H1 (cell line): ENCODE measurements around the gene RPGR. TPM values are rescaled to one million over a fixed set of nuclear protein-coding genes. Genes with fewer than 3 reads are reported as not detected.

Experiments
- CTCF ChIA-PET: fragments of 300-600 bp; sonication (Branson Sonifier 250); formaldehyde crosslinking; loops from one replicate; lab custom pipeline; 2021; ENCODE audit not compliant: partially characterized antibody; lab: Charles Lee
- POLR2A ChIA-PET: fragments of 300-600 bp; sonication (Branson Sonifier 250); formaldehyde crosslinking; loops from one replicate; lab custom pipeline; 2021; ENCODE audit warnings: inconsistent platforms; ENCODE audit not compliant: partially characterized antibody; lab: Charles Lee
- DNase-seq, 2 experiments: peaks; one replicate each; pipeline versions ENCODE4 v3.0.0 to v3.0.0-alpha.2; 2010 to 2022; ENCODE audit warnings: low spot score in 2 of 2, low read depth in 1 of 2, mixed read lengths in 1 of 2
- FAIRE-seq: peaks from 2 replicates; lab custom pipeline; 2011; peaks lifted over from hg19 to GRCh38; lab: Jason Lieb, UNC
- H2AFZ ChIP-seq: 2 replicates; pipeline ENCODE4 v1.8.1; 2012; ENCODE audit warnings: low read length, inconsistent platforms
- H2AK5ac ChIP-seq: 2 replicates; pipeline ENCODE4 v1.6.1; 2013; ENCODE audit warnings: low read depth, low read length
- H2BK120ac ChIP-seq: replicated peaks from 2 replicates; pipeline ENCODE3; 2013; ENCODE audit warnings: low read depth, low read length, inconsistent platforms
- H2BK12ac ChIP-seq: 2 replicates; pipeline ENCODE4 v1.6.1; 2013; ENCODE audit warnings: low read depth, low read length
- H2BK15ac ChIP-seq: 2 replicates; pipeline ENCODE4 v1.6.1; 2013; ENCODE audit warnings: low read length
- H2BK20ac ChIP-seq: 2 replicates; pipeline ENCODE4 v1.6.1; 2013; ENCODE audit warnings: low read length
- H2BK5ac ChIP-seq: 2 replicates; pipeline ENCODE4 v1.6.1; 2013; ENCODE audit warnings: low read depth, low read length
- H3K14ac ChIP-seq: 2 replicates; pipeline ENCODE4 v1.6.1; 2013; ENCODE audit warnings: inconsistent platforms; ENCODE audit not compliant: insufficient read length
- H3K18ac ChIP-seq: 2 replicates; pipeline ENCODE4 v1.6.1; 2013; ENCODE audit warnings: low read length; ENCODE audit errors: extremely low read depth
- H3K23ac ChIP-seq: 2 replicates; pipeline ENCODE4 v1.6.1; 2013; ENCODE audit warnings: inconsistent platforms; ENCODE audit not compliant: insufficient read length
- H3K23me2 ChIP-seq: 2 replicates; pipeline ENCODE4 v1.6.1; 2013; ENCODE audit warnings: low read depth, low read length
- H3K27ac ChIP-seq: 2 replicates; pipeline ENCODE4 v1.6.1; 2011; ENCODE audit warnings: low read depth, low read length, inconsistent platforms
- H3K27me3 ChIP-seq, 4 experiments: replicated peaks in 1 of 4; 1 replicate in 1 of 4; 2 replicates in 3 of 4; pipeline versions ENCODE4 v1.6.1 to v1.8.1; 2011 to 2013; ENCODE audit warnings: low read length in 3 of 4, mild to moderate bottlenecking in 3 of 4, inconsistent platforms in 2 of 4, mixed read lengths in 2 of 4, moderate library complexity in 1 of 4; ENCODE audit not compliant: control insufficient read depth in 3 of 4, insufficient read depth in 3 of 4; ENCODE audit errors: extremely low read depth in 1 of 4
- H3K36me3 ChIP-seq, 4 experiments: 2 replicates each; pipeline versions ENCODE4 v1.6.1 to v1.8.1; 2011 to 2013; ENCODE audit warnings: mild to moderate bottlenecking in 4 of 4, low read length in 3 of 4, moderate library complexity in 2 of 4, control low read depth in 1 of 4, inconsistent platforms in 1 of 4; ENCODE audit not compliant: insufficient read depth in 4 of 4, control insufficient read depth in 2 of 4
- H3K4ac ChIP-seq: replicated peaks from 2 replicates; pipeline ENCODE3; 2013; ENCODE audit warnings: low read length, low read depth, mixed read lengths, inconsistent platforms; ENCODE audit not compliant: insufficient read length
- H3K4me1 ChIP-seq, 4 experiments: replicated peaks in 1 of 4; 1 replicate in 1 of 4; 2 replicates in 3 of 4; pipeline versions ENCODE4 v1.6.1 to v1.8.1; 2011 to 2013; ENCODE audit warnings: low read length in 3 of 4, inconsistent platforms in 2 of 4, mixed read lengths in 1 of 4; ENCODE audit not compliant: insufficient read depth in 4 of 4, control insufficient read depth in 3 of 4
- H3K4me2 ChIP-seq, 2 experiments: 2 replicates each; pipeline versions ENCODE4 v1.6.1 to v1.8.1; 2011 to 2013; ENCODE audit warnings: low read depth in 2 of 2, low read length in 2 of 2, control low read depth in 1 of 2, inconsistent platforms in 1 of 2, mild to moderate bottlenecking in 1 of 2; ENCODE audit not compliant: insufficient read depth in 1 of 2
- H3K4me3 ChIP-seq, 4 experiments: fragments of 200-600, 300-600 bp in 1 of 4; sonication (generic), shearing (Covaris generic), sonication (Bioruptor Twin) in 1 of 4; 2 replicates each; pipeline versions ENCODE4 v1.5.1 to v1.8.1; 2011 to 2016; ENCODE audit warnings: low read length in 4 of 4, low read depth in 3 of 4, control low read depth in 2 of 4, inconsistent platforms in 2 of 4, mild to moderate bottlenecking in 2 of 4, mixed read lengths in 1 of 4, moderate library complexity in 1 of 4; ENCODE audit not compliant: insufficient read depth in 2 of 4; ENCODE audit errors: extremely low read depth in 1 of 4
- H3K56ac ChIP-seq: replicated peaks from 2 replicates; pipeline ENCODE3; 2013; ENCODE audit warnings: low read depth, mild to moderate bottlenecking, mixed read lengths, low read length, inconsistent platforms; ENCODE audit not compliant: insufficient read length
- H3K79me1 ChIP-seq: 2 replicates; pipeline ENCODE4 v1.6.1; 2013; ENCODE audit warnings: low read depth, low read length, control low read depth
- H3K79me2 ChIP-seq, 2 experiments: 2 replicates each; pipeline versions ENCODE4 v1.6.1 to v1.8.1; 2012 to 2013; ENCODE audit warnings: low read length in 2 of 2, mild to moderate bottlenecking in 2 of 2, inconsistent platforms in 1 of 2; ENCODE audit not compliant: insufficient read depth in 2 of 2, control insufficient read depth in 1 of 2
- H3K9ac ChIP-seq, 4 experiments: replicated peaks in 1 of 4; 1 replicate in 1 of 4; 2 replicates in 3 of 4; pipeline versions ENCODE4 v1.6.1 to v1.8.1; 2011 to 2013; ENCODE audit warnings: low read depth in 3 of 4, low read length in 3 of 4, control low read depth in 2 of 4, mild to moderate bottlenecking in 2 of 4, moderate library complexity in 2 of 4, inconsistent platforms in 1 of 4; ENCODE audit errors: extremely low read depth in 1 of 4
- H3K9me3 ChIP-seq, 2 experiments: 2 replicates each; pipeline versions ENCODE4 v1.6.1 to v1.8.1; 2012 to 2013; ENCODE audit warnings: mild to moderate bottlenecking in 2 of 2, moderate library complexity in 2 of 2, control low read depth in 1 of 2, inconsistent platforms in 1 of 2, low read depth in 1 of 2, low read length in 1 of 2, mixed read lengths in 1 of 2; ENCODE audit not compliant: insufficient read depth in 2 of 2
- H4K20me1 ChIP-seq, 2 experiments: replicated peaks in 1 of 2; 2 replicates each; pipeline versions ENCODE3 to v1.8.1; 2011 to 2013; ENCODE audit warnings: inconsistent platforms in 2 of 2, low read length in 2 of 2, mild to moderate bottlenecking in 1 of 2; ENCODE audit not compliant: insufficient read depth in 2 of 2, control insufficient read depth in 1 of 2
- H4K5ac ChIP-seq: 2 replicates; pipeline ENCODE4 v1.6.1; 2013; ENCODE audit warnings: low read length, low read depth, mixed read lengths, inconsistent platforms; ENCODE audit not compliant: insufficient read length
- H4K8ac ChIP-seq: 2 replicates; pipeline ENCODE4 v1.8.0; 2013; ENCODE audit warnings: mild to moderate bottlenecking, moderate library complexity, low read length, inconsistent platforms; ENCODE audit not compliant: insufficient read depth; ENCODE audit errors: extremely low read depth
- H4K91ac ChIP-seq: replicated peaks from 2 replicates; pipeline ENCODE3; 2013; ENCODE audit warnings: low read length, mixed read lengths, inconsistent platforms; ENCODE audit not compliant: insufficient read length
- CHD1 ChIP-seq: IDR thresholded peaks from 2 replicates; pipeline ENCODE4 v1.6.1; 2012; ENCODE audit warnings: low read depth, low read length, improper control_type of control experiment
- CTBP2 ChIP-seq: IDR thresholded peaks from 2 replicates; pipeline ENCODE4 v1.7.0; 2011; ENCODE audit warnings: borderline replicate concordance, mild to moderate bottlenecking, moderate library complexity, mixed read lengths, low read length; ENCODE audit not compliant: insufficient read depth, insufficient read length
- HDAC6 ChIP-seq: IDR thresholded peaks from one replicate; pipeline ENCODE4 v1.7.1; 2012; ENCODE audit warnings: low read depth, mild to moderate bottlenecking, inconsistent platforms, low read length, moderate library complexity
- JUN ChIP-seq: IDR thresholded peaks from 2 replicates; pipeline ENCODE4 v1.6.1; 2011; ENCODE audit warnings: low read depth, mild to moderate bottlenecking, improper control_type of control experiment, low read length
- KDM1A ChIP-seq: fragments of 200-600, 300-600 bp; sonication (generic); IDR thresholded peaks from 2 replicates; pipeline ENCODE4 v1.7.1; 2016; ENCODE audit warnings: mild to moderate bottlenecking, low read length, borderline replicate concordance
- NRF1 ChIP-seq: IDR thresholded peaks from 2 replicates; pipeline ENCODE4 v1.6.1; 2011; ENCODE audit warnings: mild to moderate bottlenecking, low read depth, low read length, improper control_type of control experiment
- RBBP5 ChIP-seq: IDR thresholded peaks from 2 replicates; pipeline ENCODE4 v1.7.1; 2012; ENCODE audit warnings: low read depth, mild to moderate bottlenecking, inconsistent platforms, low read length, moderate library complexity, borderline replicate concordance
- SAP30 ChIP-seq: fragments of 300-600 bp; sonication (generic); IDR thresholded peaks from 2 replicates; pipeline ENCODE4 v1.7.1; 2012; ENCODE audit warnings: low read length, moderate library complexity, mild to moderate bottlenecking, inconsistent platforms; ENCODE audit not compliant: insufficient read depth, insufficient replicate concordance
- SIX5 ChIP-seq: IDR thresholded peaks from 2 replicates; pipeline ENCODE4 v1.6.1; 2011; ENCODE audit warnings: mild to moderate bottlenecking, low read depth, low read length
- SP4 ChIP-seq: IDR thresholded peaks from 2 replicates; pipeline ENCODE4 v1.6.1; 2012; ENCODE audit warnings: low read length, inconsistent platforms
- TBP ChIP-seq: IDR thresholded peaks from 2 replicates; pipeline ENCODE4 v1.6.1; 2011; ENCODE audit warnings: low read depth, low read length, improper control_type of control experiment
- TCF12 ChIP-seq: IDR thresholded peaks from 2 replicates; pipeline ENCODE4 v1.6.1; 2011; ENCODE audit warnings: low read depth, mild to moderate bottlenecking, low read length
- WGBS, 2 experiments: shearing (Covaris generic) in 1 of 2; methylation state at CpG; one replicate each; pipeline versions ENCODE4 v1.1.6 to v1.1.7; 2013 to 2015; ENCODE audit warnings: low lambda C conversion rate in 2 of 2, mixed read lengths in 2 of 2, inconsistent platforms in 1 of 2, low coverage in 1 of 2, missing lambda C conversion rate in 1 of 2; ENCODE audit not compliant: insufficient replicate concordance in 2 of 2, insufficient coverage in 1 of 2, insufficient read length in 1 of 2; ENCODE audit errors: extremely low coverage in 1 of 2, missing lambda C conversion rate in 1 of 2; 5-methylcytosine and 5-hydroxymethylcytosine counted together
- polyA plus RNA-seq, 7 experiments: library from polyadenylated mRNA; depleted of rRNA in 3 of 7; stranded (reverse) in 5 of 7; unstranded in 2 of 7; fragments of >200 nt in 5 of 7; fragments of 200-250 nt in 2 of 7; gene quantifications; 1 replicate in 5 of 7; 2 replicates in 1 of 7; 4 replicates in 1 of 7; pipeline versions ENCODE4 v1.2.1 to v1.2.3, GENCODE V29; 2011 to 2013; ENCODE audit warnings: missing spikeins in 2 of 7, mixed read lengths in 2 of 7
- total RNA-seq: library from RNA; stranded (reverse); fragmentation: NEBNext Ultra II Directional; extraction: Animal tissue kit (Norgen Biotek cat#: 25700); gene quantifications from 2 replicates; pipeline ENCODE4 v1.2.1, GENCODE V29; 2021
- TF ChIP-seq, protein P1 (sequence below), 3 experiments: IDR thresholded peaks; 1 replicate in 2 of 3; 2 replicates in 1 of 3; pipeline versions ENCODE4 v1.5.1 to v1.6.1; 2011; ENCODE audit warnings: low read length in 3 of 3, mild to moderate bottlenecking in 3 of 3, inconsistent platforms in 2 of 3, low read depth in 1 of 3, moderate library complexity in 1 of 3; ENCODE audit not compliant: insufficient read depth in 1 of 3; ENCODE audit errors: control extremely low read depth in 1 of 3

The RPGR gene
- total and polyA plus RNA-seq, 2 of the 8 experiments (the other 6 are each of a cell fraction or from before 2014, with no cell fraction given) = 1.6 to 10.0 TPM

DNA sequence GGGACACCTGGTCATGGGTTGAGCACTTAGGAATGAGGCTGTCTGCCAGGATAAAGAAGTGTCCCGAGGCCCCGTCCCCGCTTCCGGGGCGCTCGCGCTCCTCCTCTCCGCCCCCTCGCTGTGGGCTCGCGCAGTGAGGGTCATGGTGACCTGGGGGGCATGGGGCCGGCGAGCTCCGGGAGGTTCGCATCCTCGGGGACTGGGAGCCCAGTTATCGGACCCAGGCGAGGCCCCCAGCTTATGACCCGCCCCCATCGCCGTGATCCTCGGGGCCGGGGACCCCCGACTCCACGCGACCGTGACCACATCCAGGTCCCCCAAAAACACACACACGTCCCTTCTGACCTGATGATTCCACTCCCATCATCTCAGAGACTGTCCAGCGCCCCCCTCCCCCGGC, 71.3 kb downstream of the RPGR start:
- Histone ChIP-seq H3K23ac (no peak overlapping the region), H3K4me2 (no peak overlapping the region), H3K79me1 (no peaks in the 10 kb centered on the region), H3K79me2 (no peaks in the 10 kb centered on the region), H2AK5ac (no peak overlapping the region), H4K20me1 (no peaks in the 10 kb centered on the region), H2AFZ (no peak overlapping the region), H4K8ac (no peak overlapping the region), H3K18ac (no peak overlapping the region), H3K27me3 (no peaks in the 10 kb centered on the region), H3K4ac (no peak overlapping the region), H2BK12ac (no peak overlapping the region), H3K4me1 (no peaks in the 10 kb centered on the region), H2BK5ac (no peak overlapping the region), H3K4me3 (no peak overlapping the region), H2BK20ac (no peak overlapping the region), H3K23me2 (no peaks in the 10 kb centered on the region), H3K9ac (no peak overlapping the region), H3K9me3 (no peaks in the 10 kb centered on the region), H2BK120ac (no peak overlapping the region), H2BK15ac (no peak overlapping the region), H4K5ac (no peak overlapping the region), H3K14ac (no peak overlapping the region), H3K36me3 (no peaks in the 10 kb centered on the region), H3K56ac (no peak overlapping the region), H4K91ac (no peak overlapping the region), H3K27ac (no peak overlapping the region)
- WGBS, 2 experiments = 96% methylated on average over 10 of the region's 30 CpGs; no CpG with 5 or more reads in 1 of the 2 experiments
- CTCF ChIA-PET = no interaction called here
- POLR2A ChIA-PET = no interaction called here
- DNase-seq (no peak), FAIRE-seq (no peak)
- TF ChIP-seq NRF1 (no peak), SIX5 (no peak), TBP (no peak), RBBP5 (no peak), TCF12 (no peak), KDM1A (no peak), CTBP2 (no peak), JUN (no peak), HDAC6 (no peak), SP4 (no peak), SAP30 (no peak), CHD1 (no peak)
- TF ChIP-seq, protein P1, sequence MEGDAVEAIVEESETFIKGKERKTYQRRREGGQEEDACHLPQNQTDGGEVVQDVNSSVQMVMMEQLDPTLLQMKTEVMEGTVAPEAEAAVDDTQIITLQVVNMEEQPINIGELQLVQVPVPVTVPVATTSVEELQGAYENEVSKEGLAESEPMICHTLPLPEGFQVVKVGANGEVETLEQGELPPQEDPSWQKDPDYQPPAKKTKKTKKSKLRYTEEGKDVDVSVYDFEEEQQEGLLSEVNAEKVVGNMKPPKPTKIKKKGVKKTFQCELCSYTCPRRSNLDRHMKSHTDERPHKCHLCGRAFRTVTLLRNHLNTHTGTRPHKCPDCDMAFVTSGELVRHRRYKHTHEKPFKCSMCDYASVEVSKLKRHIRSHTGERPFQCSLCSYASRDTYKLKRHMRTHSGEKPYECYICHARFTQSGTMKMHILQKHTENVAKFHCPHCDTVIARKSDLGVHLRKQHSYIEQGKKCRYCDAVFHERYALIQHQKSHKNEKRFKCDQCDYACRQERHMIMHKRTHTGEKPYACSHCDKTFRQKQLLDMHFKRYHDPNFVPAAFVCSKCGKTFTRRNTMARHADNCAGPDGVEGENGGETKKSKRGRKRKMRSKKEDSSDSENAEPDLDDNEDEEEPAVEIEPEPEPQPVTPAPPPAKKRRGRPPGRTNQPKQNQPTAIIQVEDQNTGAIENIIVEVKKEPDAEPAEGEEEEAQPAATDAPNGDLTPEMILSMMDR (IDR thresholded peaks at IDR 0.05; ENCODE audit: control extremely low read depth in 1 of 3, insufficient read depth in 1 of 3, low read depth in 1 of 3, low read length in 3 of 3) = no peak
